Suppressor macrophage treated with lipopolysaccharide for 4 hours (primary cell): ENCODE measurements around the gene NDUFA13.

Experiments used
- DNase-seq: peaks from one replicate; pipeline ENCODE4 v3.0.0-alpha.2; 2020

Gene NDUFA13

GRCh38 chr19:19549804-19550464 is 33.9 kb downstream of the NDUFA13 start:
- no peak for DNase-seq

- DNase-seq: no peak
Observed at GRCh38 chr19:19550485-19550929, 34.5 kb downstream of the NDUFA13 start.

GRCh38 chr19:19550972-19551852 is 35.2 kb downstream of the NDUFA13 start:
- DNase-seq: no peak

GRCh38 chr19:19551853-19552192 is 35.8 kb downstream of the NDUFA13 start:
- DNase-seq: no peak

GRCh38 chr19:19552798-19553197 is 36.8 kb downstream of the NDUFA13 start:
- peak; percentile 43 for DNase-seq

- no peak for DNase-seq
Observed at GRCh38 chr19:19553670-19554069, 37.6 kb downstream of the NDUFA13 start.

- peak; percentile 78 for DNase-seq
Observed at GRCh38 chr19:19554074-19555023, 38.3 kb downstream of the NDUFA13 start.

GRCh38 chr19:19558055-19558454 is 42.0 kb downstream of the NDUFA13 start:
- no peak for DNase-seq

GRCh38 chr19:19558636-19559035 is 42.6 kb downstream of the NDUFA13 start:
- no peak for DNase-seq

GRCh38 chr19:19559931-19560330 is 43.9 kb downstream of the NDUFA13 start:
- no peak for DNase-seq

- DNase-seq: no peak
Observed at GRCh38 chr19:19561946-19562664, 46.1 kb downstream of the NDUFA13 start.

GRCh38 chr19:19562665-19563347 is 46.8 kb downstream of the NDUFA13 start:
- no peak for DNase-seq

GRCh38 chr19:19563348-19563848 is 47.4 kb downstream of the NDUFA13 start:
- DNase-seq: no peak

- DNase-seq: no peak
Observed at GRCh38 chr19:19566306-19566705, 50.3 kb downstream of the NDUFA13 start.

GRCh38 chr19:19567391-19567790 is 51.4 kb downstream of the NDUFA13 start:
- no peak for DNase-seq

- DNase-seq: no peak
Observed at GRCh38 chr19:19568802-19569756, 53.1 kb downstream of the NDUFA13 start.

- no peak for DNase-seq
Observed at GRCh38 chr19:19570571-19570970, 54.5 kb downstream of the NDUFA13 start.

- no peak for DNase-seq
Observed at GRCh38 chr19:19571071-19571786, 55.2 kb downstream of the NDUFA13 start.

- DNase-seq: no peak
Observed at GRCh38 chr19:19575411-19575810, 59.4 kb downstream of the NDUFA13 start.
